Loucy (cell line): ENCODE data around the gene TOPBP1.

Experiments
- H2AFZ ChIP-seq: fragments of 200-600 bp; sonication (generic); 2 replicates; pipeline ENCODE4 v1.6.0; 2016; ENCODE audit warnings: antibody characterized with exemption, mild to moderate bottlenecking, low read length, moderate library complexity
- H3F3A ChIP-seq: fragments of 200-600 bp; 2 replicates; pipeline ENCODE4 v1.6.0; 2016; ENCODE audit warnings: antibody characterized with exemption, low read depth, mild to moderate bottlenecking
- H3K27me3 ChIP-seq: fragments of 200-600 bp; sonication (generic); 2 replicates; pipeline ENCODE4 v1.6.1; 2014; ENCODE audit warnings: low read length, mild to moderate bottlenecking; ENCODE audit not compliant: insufficient read depth, poor library complexity, severe bottlenecking
- H3K36me3 ChIP-seq: fragments of 200-600 bp; sonication (generic); 2 replicates; pipeline ENCODE4 v1.6.1; 2016; ENCODE audit warnings: low read length; ENCODE audit not compliant: insufficient read depth
- H3K4me1 ChIP-seq: fragments of 200-600 bp; sonication (generic); 2 replicates; pipeline ENCODE4 v1.5.1; 2014; ENCODE audit warnings: low read length, mild to moderate bottlenecking; ENCODE audit not compliant: insufficient read depth, poor library complexity, severe bottlenecking
- H3K4me2 ChIP-seq: fragments of 200-600 bp; sonication (generic); 2 replicates; pipeline ENCODE4 v1.6.0; 2014; ENCODE audit warnings: antibody characterized with exemption, low read length, low read depth, mild to moderate bottlenecking; ENCODE audit not compliant: poor library complexity, severe bottlenecking
- H3K4me3 ChIP-seq: fragments of 200-600 bp; sonication (generic); 2 replicates; pipeline ENCODE4 v1.5.1; 2014; ENCODE audit warnings: low read length, mild to moderate bottlenecking, mixed read lengths; ENCODE audit not compliant: poor library complexity, severe bottlenecking
- H3K79me2 ChIP-seq: fragments of 200-600 bp; sonication (generic); 2 replicates; pipeline ENCODE4 v1.6.1; 2014; ENCODE audit warnings: low read length; ENCODE audit not compliant: insufficient read depth
- H3K9ac ChIP-seq: fragments of 200-600 bp; sonication (generic); 2 replicates; pipeline ENCODE4 v1.6.0; 2014; ENCODE audit warnings: mild to moderate bottlenecking, low read depth, low read length, moderate library complexity; ENCODE audit not compliant: poor library complexity, severe bottlenecking
- H3K9me2 ChIP-seq: fragments of 200-600 bp; sonication (generic); replicated peaks from 2 replicates; pipeline ENCODE4 v1.6.1; 2016; ENCODE audit warnings: low read depth, low read length, mixed read lengths
- H3K9me3 ChIP-seq: fragments of 200-600 bp; sonication (generic); 2 replicates; pipeline ENCODE4 v1.6.1; 2014; ENCODE audit warnings: mild to moderate bottlenecking, antibody characterized with exemption, low read length, low read depth; ENCODE audit not compliant: insufficient read depth
- H4K20me1 ChIP-seq: fragments of 200-600 bp; sonication (generic); 2 replicates; pipeline ENCODE4 v1.6.0; 2014; ENCODE audit warnings: antibody characterized with exemption, low read length, mild to moderate bottlenecking; ENCODE audit not compliant: insufficient read depth, poor library complexity, severe bottlenecking
- CTCF ChIP-seq: fragments of 200-600 bp; sonication (generic); conservative IDR thresholded peaks from 2 replicates; pipeline ENCODE4 v1.5.1; 2014; ENCODE audit warnings: mild to moderate bottlenecking, antibody characterized with exemption, low read length
- EZH2phosphoT487 ChIP-seq: fragments of 200-600 bp; IDR thresholded peaks from 2 replicates; pipeline ENCODE4 v1.6.1; 2018; ENCODE audit warnings: antibody characterized with exemption, mild to moderate bottlenecking, moderate library complexity, borderline replicate concordance

Gene TOPBP1

GRCh38 chr3:133641254-133641653 lies 20.5 kb downstream of the TOPBP1 start:
- Histone ChIP-seq H3K27me3 (no peaks in the 10 kb centered on the region), H3K4me3 (no peak overlapping the region), H3K36me3 (peaks cover 76% of the 10 kb centered on the region), H2AFZ (no peak overlapping the region), H3K9me3 (no peaks in the 10 kb centered on the region), H4K20me1 (no peaks in the 10 kb centered on the region), H3K79me2 (no peaks in the 10 kb centered on the region), H3K9ac (no peak overlapping the region), H3K4me2 (no peak overlapping the region), H3K9me2 (no peaks in the 10 kb centered on the region), H3K4me1 (peaks cover 4% of the 10 kb centered on the region), H3F3A (no peaks in the 10 kb centered on the region)
- TF ChIP-seq CTCF, result no peak
- no peak for TF ChIP-seq EZH2phosphoT487

GRCh38 chr3:133633439-133633838 lies 28.3 kb downstream of the TOPBP1 start:
- H3K79me2 ChIP-seq, result peaks cover 22% of the 10 kb centered on the region; the same call in 1 of the 2 replicates
- H2AFZ ChIP-seq, result no peak overlapping the region
- no peaks in the 10 kb centered on the region for H3K27me3 ChIP-seq
- TF ChIP-seq CTCF, result no peak
- TF ChIP-seq EZH2phosphoT487, result no peak
- no peaks in the 10 kb centered on the region for H3K9me3 ChIP-seq
- no peak overlapping the region for H3K4me3 ChIP-seq
- no peak overlapping the region for H3K4me2 ChIP-seq
- H3K36me3 ChIP-seq, result peaks cover 91% of the 10 kb centered on the region
- H3K4me1 ChIP-seq, result peaks cover 2% of the 10 kb centered on the region
- H3F3A ChIP-seq, result 0 out of 2 replicates have a peak, but pooled peaks cover 1% of the 10 kb centered on the region
- H4K20me1 ChIP-seq, result peaks cover 4% of the 10 kb centered on the region
- H3K9me2 ChIP-seq, result no peaks in the 10 kb centered on the region
- H3K9ac ChIP-seq, result no peak overlapping the region

DNA sequence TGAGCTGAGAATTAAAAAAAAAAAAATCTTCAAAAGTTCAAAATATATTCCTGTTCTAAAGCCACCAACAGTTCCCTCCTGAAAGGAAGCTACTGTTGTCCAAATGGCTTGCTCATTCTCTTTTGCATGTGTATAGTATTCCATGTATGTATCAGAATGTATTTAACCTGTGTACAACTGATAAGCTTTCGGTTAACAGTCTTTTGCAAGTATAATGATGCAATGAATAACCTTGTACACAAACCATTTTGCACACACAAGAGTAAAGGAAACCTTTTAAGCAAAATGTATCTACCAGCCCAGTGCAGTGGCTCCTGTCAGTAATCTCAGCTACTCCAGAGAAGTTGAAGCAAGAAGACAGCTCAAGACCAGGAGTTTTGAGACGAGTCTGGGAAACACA lies 32.6 kb downstream of the TOPBP1 start:
- Histone ChIP-seq H3F3A (0 out of 2 replicates have a peak, but pooled peaks cover 3% of the 10 kb centered on the region), H2AFZ (no peak overlapping the region), H3K9me3 (no peaks in the 10 kb centered on the region), H3K4me1 (peaks cover 6% of the 10 kb centered on the region), H3K9me2 (no peaks in the 10 kb centered on the region), H3K36me3 (peaks cover 92% of the 10 kb centered on the region), H3K4me3 (no peak overlapping the region), H3K9ac (no peak overlapping the region), H3K4me2 (no peak overlapping the region), H3K27me3 (no peaks in the 10 kb centered on the region), H3K79me2 (peaks cover 12% of the 10 kb centered on the region; the same call in 1 of the 2 replicates), H4K20me1 (peaks cover 5% of the 10 kb centered on the region)
- no peak for TF ChIP-seq EZH2phosphoT487

GRCh38 chr3:133627789-133628188 lies 34.0 kb downstream of the TOPBP1 start:
- H2AFZ ChIP-seq, result no peak overlapping the region
- 0 out of 2 replicates have a peak, but pooled peaks cover 4% of the 10 kb centered on the region for H3K79me2 ChIP-seq
- peaks cover 6% of the 10 kb centered on the region for H3K4me1 ChIP-seq
- no peaks in the 10 kb centered on the region for H3K9me2 ChIP-seq
- H3K4me3 ChIP-seq, result no peak overlapping the region
- peaks cover 92% of the 10 kb centered on the region for H3K36me3 ChIP-seq
- TF ChIP-seq EZH2phosphoT487, result no peak
- TF ChIP-seq CTCF, result no peak
- no peaks in the 10 kb centered on the region for H3K27me3 ChIP-seq
- H4K20me1 ChIP-seq, result peaks cover 5% of the 10 kb centered on the region
- H3K9me3 ChIP-seq, result no peaks in the 10 kb centered on the region
- H3K4me2 ChIP-seq, result no peak overlapping the region
- H3F3A ChIP-seq, result 0 out of 2 replicates have a peak, but pooled peaks cover 3% of the 10 kb centered on the region
- no peak overlapping the region for H3K9ac ChIP-seq
